ENCODE measurements around the gene ACSS1.
A peak's percentile ranks its signal among the peaks of the same experiment; 100 is the strongest.

The ACSS1 gene

DNA sequence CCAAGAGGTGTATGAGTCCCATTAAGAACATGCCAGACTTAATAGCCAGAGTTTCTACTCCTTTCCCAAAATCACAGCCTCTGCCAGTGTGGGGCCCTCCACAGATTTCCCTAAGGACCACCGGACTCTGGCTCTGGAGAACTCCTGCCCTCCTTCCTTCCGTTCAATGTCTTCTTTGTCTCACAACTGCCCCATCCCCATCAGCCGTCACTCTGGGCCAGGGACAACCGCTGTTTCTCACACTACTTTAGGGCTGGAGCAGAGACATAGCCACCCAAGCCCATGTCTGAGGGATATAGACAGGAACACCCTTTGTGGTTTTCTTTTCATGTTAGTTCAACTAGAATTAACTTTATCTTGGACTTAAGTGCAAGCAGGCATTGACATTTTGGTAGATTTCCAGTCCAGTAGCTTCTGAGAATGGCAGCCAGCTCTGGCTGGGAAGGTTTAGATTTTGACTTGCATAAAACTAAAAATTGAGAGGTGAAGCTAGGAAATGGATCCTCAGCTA lies 6.7 kb upstream of the ACSS1 start:
- DNase-seq (ENCODE audit: low spot score) = no peak
- no peak overlapping the region for H3K4me3 ChIP-seq
- TF ChIP-seq, protein P1, sequence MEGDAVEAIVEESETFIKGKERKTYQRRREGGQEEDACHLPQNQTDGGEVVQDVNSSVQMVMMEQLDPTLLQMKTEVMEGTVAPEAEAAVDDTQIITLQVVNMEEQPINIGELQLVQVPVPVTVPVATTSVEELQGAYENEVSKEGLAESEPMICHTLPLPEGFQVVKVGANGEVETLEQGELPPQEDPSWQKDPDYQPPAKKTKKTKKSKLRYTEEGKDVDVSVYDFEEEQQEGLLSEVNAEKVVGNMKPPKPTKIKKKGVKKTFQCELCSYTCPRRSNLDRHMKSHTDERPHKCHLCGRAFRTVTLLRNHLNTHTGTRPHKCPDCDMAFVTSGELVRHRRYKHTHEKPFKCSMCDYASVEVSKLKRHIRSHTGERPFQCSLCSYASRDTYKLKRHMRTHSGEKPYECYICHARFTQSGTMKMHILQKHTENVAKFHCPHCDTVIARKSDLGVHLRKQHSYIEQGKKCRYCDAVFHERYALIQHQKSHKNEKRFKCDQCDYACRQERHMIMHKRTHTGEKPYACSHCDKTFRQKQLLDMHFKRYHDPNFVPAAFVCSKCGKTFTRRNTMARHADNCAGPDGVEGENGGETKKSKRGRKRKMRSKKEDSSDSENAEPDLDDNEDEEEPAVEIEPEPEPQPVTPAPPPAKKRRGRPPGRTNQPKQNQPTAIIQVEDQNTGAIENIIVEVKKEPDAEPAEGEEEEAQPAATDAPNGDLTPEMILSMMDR (IDR thresholded peaks at IDR 0.05) = no peak
- H3K27ac ChIP-seq = no peak overlapping the region

DNA sequence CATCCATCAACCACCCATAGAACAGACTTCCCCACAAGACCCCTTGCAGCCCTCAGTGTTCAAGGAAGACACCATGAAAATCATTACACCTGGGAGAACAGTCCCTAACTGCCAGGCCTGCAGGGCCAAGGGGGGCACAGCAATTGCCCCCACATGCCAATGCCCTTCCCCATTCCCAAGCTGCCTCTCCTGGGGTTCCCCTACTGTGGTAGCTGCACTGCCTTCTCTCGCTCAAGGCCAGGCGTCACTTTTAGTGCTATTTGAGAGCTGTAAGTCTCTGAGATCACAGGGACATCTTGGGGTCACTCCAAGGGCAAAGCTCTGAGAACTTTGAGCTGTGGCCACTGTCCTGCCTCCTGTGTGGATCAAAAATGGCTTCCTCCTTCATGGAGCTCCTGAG lies 6.0 kb upstream of the ACSS1 start:
- Histone ChIP-seq H3K4me3 (no peak overlapping the region), H3K27ac (no peak overlapping the region)
- TF ChIP-seq, protein P1 (IDR thresholded peaks at IDR 0.05) = no peak
- DNase-seq (ENCODE audit: low spot score) = no peak

DNA sequence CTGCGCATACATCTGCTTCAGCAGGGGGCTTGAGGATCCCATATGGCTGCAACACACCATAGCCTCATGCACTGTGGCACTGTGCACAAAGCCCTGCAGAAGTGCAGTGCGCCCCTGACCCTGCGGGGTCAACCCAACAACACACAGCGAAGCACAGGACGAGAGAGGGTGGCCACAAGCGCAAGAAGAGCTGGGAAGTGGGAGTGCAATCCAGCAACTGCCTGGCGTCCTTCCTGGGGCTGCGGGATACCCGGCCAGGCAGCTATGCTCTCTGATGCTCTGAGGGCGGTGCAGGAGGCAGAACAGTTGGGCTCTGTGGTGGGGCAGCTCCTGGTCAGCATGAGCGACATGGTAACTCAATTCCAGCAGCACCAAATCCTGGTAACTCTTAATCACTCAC lies 5.6 kb upstream of the ACSS1 start:
- TF ChIP-seq, protein P1 (IDR thresholded peaks at IDR 0.05) = no peak
- DNase-seq (ENCODE audit: low spot score) = no peak
- Histone ChIP-seq H3K4me3 (no peak overlapping the region), H3K27ac (no peak overlapping the region)

DNA sequence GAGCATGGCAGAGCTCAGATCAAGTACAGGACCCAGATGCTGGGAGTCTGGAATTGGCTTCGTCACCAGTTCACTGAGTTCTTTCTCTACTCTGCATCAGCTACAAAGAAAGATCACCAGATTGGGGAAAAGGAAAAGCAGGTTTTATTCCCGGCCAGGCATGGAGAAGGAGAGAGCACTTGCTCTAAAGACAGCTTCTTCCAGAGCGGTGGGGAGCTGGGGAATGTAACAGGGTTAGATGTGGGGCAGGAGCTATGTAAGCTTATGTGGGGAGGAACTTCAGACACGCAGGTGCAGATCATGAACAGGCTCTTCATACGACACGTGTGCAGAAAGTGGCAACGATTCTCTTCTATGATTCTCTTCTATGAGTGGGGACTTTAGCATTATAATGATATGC lies 4.9 kb upstream of the ACSS1 start:
- TF ChIP-seq, protein P1 (IDR thresholded peaks at IDR 0.05) = no peak
- Histone ChIP-seq H3K27ac (no peak overlapping the region), H3K4me3 (no peak overlapping the region)
- DNase-seq (ENCODE audit: low spot score) = no peak

DNA sequence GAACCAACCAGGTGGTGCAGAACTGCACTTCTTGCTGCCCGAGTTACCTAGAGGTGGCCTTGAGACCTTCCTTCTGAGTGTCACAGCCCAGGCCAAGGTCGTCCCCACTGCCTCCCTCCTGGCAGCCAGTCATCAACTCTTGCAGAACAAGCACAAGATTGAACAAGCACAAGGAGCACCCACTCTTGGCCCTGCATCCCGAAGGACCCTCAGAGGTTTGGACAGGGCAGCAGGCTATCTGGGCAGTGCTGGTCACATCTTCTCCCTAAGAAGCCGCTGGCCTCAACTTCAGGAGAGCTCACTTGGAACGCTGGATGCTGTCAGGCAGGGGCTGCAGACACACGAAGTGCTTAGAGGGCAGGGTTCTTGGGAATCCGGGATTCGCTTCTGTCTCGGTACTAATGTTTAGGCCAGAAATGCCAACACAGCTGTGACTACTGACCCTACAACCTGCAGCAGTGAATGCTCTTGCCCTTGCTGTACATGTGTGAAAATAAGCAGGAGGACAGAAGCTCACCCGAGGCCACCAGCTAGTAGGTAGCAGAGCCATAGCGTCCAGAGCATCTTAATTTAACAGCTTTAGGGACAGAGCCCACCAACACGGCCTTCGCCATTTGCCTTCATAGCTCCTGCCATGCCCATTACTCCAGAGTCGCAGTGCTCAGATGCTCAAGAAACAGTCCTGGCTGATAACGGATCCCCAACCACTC lies 4.0 kb upstream of the ACSS1 start:
- no peak for DNase-seq (ENCODE audit: low spot score)
- Histone ChIP-seq H3K4me3 (no peak overlapping the region), H3K27ac (no peak overlapping the region)
- TF ChIP-seq, protein P1 (IDR thresholded peaks at IDR 0.05) = no peak

DNA sequence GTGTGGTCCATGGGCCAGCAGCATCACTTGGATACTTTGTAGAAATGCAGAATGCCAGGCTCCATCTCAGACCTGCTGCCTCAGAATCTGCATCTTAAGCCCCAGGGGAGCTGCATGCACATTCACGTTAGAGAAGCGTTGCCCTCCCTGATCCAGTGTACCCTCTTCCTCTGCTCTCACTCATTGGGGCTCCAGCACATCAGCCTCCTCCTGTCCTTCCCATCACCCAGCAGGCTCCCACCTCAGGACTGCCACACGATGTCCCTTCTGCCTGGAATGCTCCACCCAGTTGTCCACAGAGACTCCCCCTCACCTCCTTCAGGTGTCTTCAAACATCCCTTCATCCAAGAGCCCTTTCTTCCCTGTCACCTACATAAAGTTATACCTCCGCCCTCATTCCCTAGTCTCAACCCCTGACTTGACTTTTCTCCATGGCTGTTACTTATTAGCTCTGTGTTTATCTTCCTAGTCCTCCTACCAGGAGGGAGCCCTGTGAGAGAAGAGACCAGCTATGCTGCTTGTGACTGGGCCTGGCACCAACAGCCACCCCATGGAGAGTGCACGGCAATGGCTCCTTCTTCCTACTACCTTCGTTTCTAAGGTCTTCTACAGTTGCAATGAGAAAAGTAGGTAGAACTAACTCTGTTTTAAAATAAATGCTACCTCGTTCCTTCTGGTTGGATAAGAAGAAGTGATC lies 3.3 kb upstream of the ACSS1 start:
- TF ChIP-seq, protein P1 (IDR thresholded peaks at IDR 0.05) = no peak
- no peak overlapping the region for H3K4me3 ChIP-seq
- H3K27ac ChIP-seq = no peak overlapping the region
- DNase-seq (ENCODE audit: low spot score) = peak; percentile 41
